Natural killer cell treated with Interleukin-12 subunit alpha and Interleukin-12 subunit beta and Interleukin-15 and Interleukin-18, amount 100 ng/mL, for 72 hours (primary cell): Measurements from ENCODE around the gene SPTBN1. TPM values are rescaled to one million over a fixed set of nuclear protein-coding genes. Genes with fewer than 3 reads are reported as not detected.
"Not testable (repeated sequence)": the region's sequence is repeated elsewhere in the genome, so short reads cannot be mapped to it uniquely, and the experiment has no call there.

ENCODE experiments used
- ATAC-seq, 2 donors: fragments of 150-1000 bp; cut with Tn5 transposase in 1 of 2; sonication (Bioruptor Pico), chemical (Tn5 transposase) in 1 of 2; 2 replicates each; pipeline ENCODE4 v1.10.0; 2021
- DNase-seq: peaks from one replicate; pipeline ENCODE4 v3.0.0; 2022; ENCODE audit warnings: low spot score
- H3K27ac Mint-ChIP-seq, 2 donors: 1 replicate in 1 of 2; 2 replicates in 1 of 2; pipeline ENCODE4 v1.8.0; 2022; ENCODE audit warnings: mixed read lengths in 2 of 2, mild to moderate bottlenecking in 1 of 2, moderate library complexity in 1 of 2
- H3K27me3 Mint-ChIP-seq, 2 donors: 1 replicate in 1 of 2; 2 replicates in 1 of 2; pipeline ENCODE4 v1.8.0; 2022; ENCODE audit warnings: mixed read lengths in 2 of 2
- H3K36me3 Mint-ChIP-seq: one replicate; pipeline ENCODE4 v1.8.0; 2022; ENCODE audit warnings: mixed read lengths
- H3K4me1 Mint-ChIP-seq, 2 donors: 1 replicate in 1 of 2; 2 replicates in 1 of 2; pipeline ENCODE4 v1.8.0; 2022; ENCODE audit warnings: low read depth in 2 of 2, mixed read lengths in 2 of 2, mild to moderate bottlenecking in 1 of 2
- H3K4me3 Mint-ChIP-seq: one replicate; pipeline ENCODE4 v1.8.0; 2022; ENCODE audit warnings: mixed read lengths
- H3K9me3 Mint-ChIP-seq: 2 replicates; pipeline ENCODE4 v1.8.0; 2022; ENCODE audit warnings: mixed read lengths
- total RNA-seq, 2 donors: library from RNA; stranded (reverse); gene quantifications; one replicate each; pipeline ENCODE4 v1.2.3, GENCODE V29; 2022

The SPTBN1 gene
- total RNA-seq, 2 donors from 2014 or later = 39.1 to 41.8 TPM

GRCh38 chr2:54687595-54688152 lies 231.5 kb downstream of the SPTBN1 start:
- Mint-ChIP-seq H3K4me1 (peaks cover 2 to 14% of the 10 kb centered on the region in 2 donors), H3K36me3 (no peaks in the 10 kb centered on the region), H3K27me3 (peaks cover 32 to 41% of the 10 kb centered on the region in 2 donors), H3K4me3 (no peak overlapping the region), H3K27ac (no peak overlapping the region), H3K9me3 (no peaks in the 10 kb centered on the region)
- DNase-seq (no peak), ATAC-seq (no peak)

GRCh38 chr2:54691445-54692135 lies 235.5 kb downstream of the SPTBN1 start:
- no peaks in the 10 kb centered on the region for H3K36me3 Mint-ChIP-seq
- ATAC-seq (no peak), DNase-seq (no peak)
- H3K9me3 Mint-ChIP-seq = no peaks in the 10 kb centered on the region
- H3K27me3 Mint-ChIP-seq = peaks cover 24 to 27% of the 10 kb centered on the region in 2 donors
- no peak overlapping the region for H3K4me3 Mint-ChIP-seq
- H3K27ac Mint-ChIP-seq = no peak overlapping the region
- peaks cover 2 to 14% of the 10 kb centered on the region in 2 donors for H3K4me1 Mint-ChIP-seq

GRCh38 chr2:54692556-54692955 lies 236.4 kb downstream of the SPTBN1 start:
- Mint-ChIP-seq H3K4me1 (peaks cover 1 to 9% of the 10 kb centered on the region in 2 donors), H3K36me3 (no peaks in the 10 kb centered on the region), H3K27ac (no peak overlapping the region), H3K4me3 (no peak overlapping the region), H3K27me3 (peaks cover 29 to 32% of the 10 kb centered on the region in 2 donors), H3K9me3 (no peaks in the 10 kb centered on the region)
- ATAC-seq = no peak
- DNase-seq = no peak

GRCh38 chr2:54695378-54695777 lies 239.3 kb downstream of the SPTBN1 start:
- Mint-ChIP-seq H3K27me3 (peaks cover 18 to 21% of the 10 kb centered on the region in 2 donors), H3K4me1 (no peaks in the 10 kb centered on the region), H3K4me3 (no peak overlapping the region), H3K27ac (no peak overlapping the region), H3K36me3 (no peaks in the 10 kb centered on the region), H3K9me3 (no peaks in the 10 kb centered on the region)
- DNase-seq = no peak
- no peak for ATAC-seq

- Mint-ChIP-seq H3K4me1 (no peaks in the 10 kb centered on the region), H3K27me3 (peaks cover 25 to 38% of the 10 kb centered on the region in 2 donors), H3K27ac (no peak overlapping the region), H3K9me3 (no peaks in the 10 kb centered on the region), H3K36me3 (no peaks in the 10 kb centered on the region), H3K4me3 (no peak overlapping the region)
- no peak for ATAC-seq
- DNase-seq = no peak
Measured at GRCh38 chr2:54697934-54698333, 241.8 kb downstream of the SPTBN1 start.

GRCh38 chr2:54698926-54699325 lies 242.8 kb downstream of the SPTBN1 start:
- ATAC-seq, H3K27ac Mint-ChIP-seq, H3K9me3 Mint-ChIP-seq, H3K4me1 Mint-ChIP-seq, H3K36me3 Mint-ChIP-seq, DNase-seq, H3K4me3 Mint-ChIP-seq: not testable (repeated sequence)
- H3K27me3 Mint-ChIP-seq = peaks cover 29 to 38% of the 10 kb centered on the region in 2 donors

GRCh38 chr2:54699665-54700064 lies 243.5 kb downstream of the SPTBN1 start:
- Mint-ChIP-seq H3K27me3 (peaks cover 29 to 38% of the 10 kb centered on the region in 2 donors), H3K36me3 (no peaks in the 10 kb centered on the region), H3K4me3 (no peak overlapping the region), H3K4me1 (no peaks in the 10 kb centered on the region), H3K27ac (no peak overlapping the region), H3K9me3 (no peaks in the 10 kb centered on the region)
- no peak for ATAC-seq
- no peak for DNase-seq

- no peaks in the 10 kb centered on the region for H3K4me1 Mint-ChIP-seq
- no peak overlapping the region for H3K4me3 Mint-ChIP-seq
- H3K36me3 Mint-ChIP-seq = no peaks in the 10 kb centered on the region
- H3K9me3 Mint-ChIP-seq = no peaks in the 10 kb centered on the region
- no peak overlapping the region for H3K27ac Mint-ChIP-seq
- ATAC-seq (no peak), DNase-seq (no peak)
- H3K27me3 Mint-ChIP-seq = peaks cover 29 to 38% of the 10 kb centered on the region in 2 donors
Measured at GRCh38 chr2:54701029-54701428, 244.9 kb downstream of the SPTBN1 start.

- no peak for ATAC-seq
- no peaks in the 10 kb centered on the region for H3K36me3 Mint-ChIP-seq
- H3K4me3 Mint-ChIP-seq = no peak overlapping the region
- peaks cover 21 to 31% of the 10 kb centered on the region in 2 donors for H3K27me3 Mint-ChIP-seq
- DNase-seq = no peak
- no peaks in the 10 kb centered on the region for H3K9me3 Mint-ChIP-seq
- no peaks in the 10 kb centered on the region for H3K4me1 Mint-ChIP-seq
- H3K27ac Mint-ChIP-seq = no peak overlapping the region
Measured at GRCh38 chr2:54704238-54704637, 248.1 kb downstream of the SPTBN1 start.

- Mint-ChIP-seq H3K27ac (no peak overlapping the region), H3K9me3 (no peaks in the 10 kb centered on the region), H3K27me3 (peaks cover 23 to 34% of the 10 kb centered on the region in 2 donors), H3K36me3 (no peaks in the 10 kb centered on the region), H3K4me1 (no peaks in the 10 kb centered on the region), H3K4me3 (no peak overlapping the region)
- DNase-seq (no peak), ATAC-seq (no peak)
Measured at GRCh38 chr2:54704688-54705605, 248.8 kb downstream of the SPTBN1 start.

GRCh38 chr2:54706622-54707021 lies 250.5 kb downstream of the SPTBN1 start:
- Mint-ChIP-seq H3K4me1 (peaks cover 0 to 2% of the 10 kb centered on the region in 2 donors), H3K27ac (no peak overlapping the region), H3K36me3 (no peaks in the 10 kb centered on the region), H3K9me3 (no peaks in the 10 kb centered on the region), H3K27me3 (peaks cover 17 to 29% of the 10 kb centered on the region in 2 donors), H3K4me3 (no peak overlapping the region)
- ATAC-seq = no peak
- no peak for DNase-seq

GRCh38 chr2:54708584-54709335 lies 252.6 kb downstream of the SPTBN1 start:
- Mint-ChIP-seq H3K4me1 (peaks cover 0 to 2% of the 10 kb centered on the region in 2 donors), H3K4me3 (no peak overlapping the region), H3K9me3 (no peaks in the 10 kb centered on the region), H3K27me3 (peaks cover 11 to 31% of the 10 kb centered on the region in 2 donors), H3K36me3 (no peaks in the 10 kb centered on the region), H3K27ac (no peak overlapping the region)
- ATAC-seq (peak; percentile 54 to 68), DNase-seq (no peak)

GRCh38 chr2:54709336-54709809 lies 253.2 kb downstream of the SPTBN1 start:
- Mint-ChIP-seq H3K27ac (no peak overlapping the region), H3K4me3 (no peak overlapping the region), H3K4me1 (peaks cover 0 to 2% of the 10 kb centered on the region in 2 donors), H3K36me3 (no peaks in the 10 kb centered on the region), H3K27me3 (peaks cover 11 to 31% of the 10 kb centered on the region in 2 donors), H3K9me3 (no peaks in the 10 kb centered on the region)
- peak; percentile 52 to 54 for ATAC-seq
- no peak for DNase-seq
